ENCODE data around the gene LPP.

Gene LPP

DNA sequence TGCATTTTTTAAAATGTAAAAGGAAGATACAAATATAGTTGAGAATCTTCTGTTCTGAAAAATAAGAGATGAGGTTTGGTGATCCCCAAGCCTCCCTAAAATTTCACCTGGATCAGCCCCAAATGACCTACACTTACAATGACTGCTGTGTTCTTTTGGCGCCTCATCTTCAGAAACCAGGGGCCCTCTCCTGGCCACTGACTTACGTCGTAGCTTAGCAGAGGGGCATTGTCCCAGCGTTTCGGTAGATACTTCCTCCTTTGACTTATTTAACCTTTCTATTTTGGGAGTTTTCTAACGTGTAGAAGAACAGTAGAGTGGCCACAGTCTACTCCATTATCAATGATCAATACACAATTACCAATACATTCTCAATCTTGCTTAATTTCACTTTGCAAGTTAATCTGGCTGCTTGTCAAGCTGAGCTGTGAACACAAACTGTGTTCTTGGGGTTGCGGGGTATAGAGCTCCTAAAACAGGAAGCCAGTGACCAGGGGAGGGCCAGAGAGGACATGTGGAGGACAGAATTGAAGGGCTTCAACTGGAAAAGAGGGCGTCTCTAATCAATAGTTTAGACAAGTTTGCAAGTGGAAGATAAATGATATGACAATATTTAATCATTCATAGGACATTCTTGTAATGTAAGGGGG lies 419.5 kb downstream of the LPP start:
- peak in 1 of 2 donors; percentile 8 for DNase-seq

DNA sequence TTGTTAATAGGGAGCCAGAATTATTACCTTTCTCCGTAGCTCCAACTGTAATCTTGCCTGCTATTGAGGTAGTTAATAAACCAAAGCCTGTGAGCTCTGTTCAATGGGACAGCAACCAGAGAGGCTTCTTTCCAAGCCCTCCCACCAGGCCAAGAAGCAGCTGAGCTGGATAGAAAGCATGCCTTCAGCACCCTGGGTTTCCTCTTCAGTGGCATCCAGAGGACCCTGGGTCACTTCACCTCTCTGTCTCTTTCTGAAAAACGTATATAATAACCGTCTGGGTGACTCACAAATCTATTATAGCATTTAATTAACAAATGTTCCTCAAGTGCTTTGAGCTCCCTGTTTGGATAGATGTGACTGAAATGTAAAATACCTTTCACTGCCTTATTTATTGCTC lies 420.0 kb downstream of the LPP start:
- no peak for DNase-seq

DNA sequence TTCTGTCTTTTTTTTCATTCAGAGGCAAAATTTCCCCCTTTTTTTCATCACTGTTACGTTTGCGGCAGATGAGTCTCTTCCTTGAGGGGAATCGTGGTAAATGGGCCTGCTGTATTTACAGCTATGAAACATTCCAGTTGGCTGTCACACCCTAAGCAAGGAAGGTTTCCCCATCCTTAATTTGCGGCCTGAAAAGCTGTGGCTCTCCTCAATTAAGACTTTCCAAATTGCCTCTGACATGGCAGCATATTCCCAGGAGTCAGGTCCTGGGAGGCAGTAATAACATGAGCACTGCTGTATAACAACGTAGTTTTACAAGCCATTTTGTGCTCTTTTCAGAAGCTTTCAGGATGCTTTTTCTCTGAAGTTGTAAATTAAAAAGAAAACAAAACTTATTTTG lies 420.9 kb downstream of the LPP start:
- no peak for DNase-seq

DNA sequence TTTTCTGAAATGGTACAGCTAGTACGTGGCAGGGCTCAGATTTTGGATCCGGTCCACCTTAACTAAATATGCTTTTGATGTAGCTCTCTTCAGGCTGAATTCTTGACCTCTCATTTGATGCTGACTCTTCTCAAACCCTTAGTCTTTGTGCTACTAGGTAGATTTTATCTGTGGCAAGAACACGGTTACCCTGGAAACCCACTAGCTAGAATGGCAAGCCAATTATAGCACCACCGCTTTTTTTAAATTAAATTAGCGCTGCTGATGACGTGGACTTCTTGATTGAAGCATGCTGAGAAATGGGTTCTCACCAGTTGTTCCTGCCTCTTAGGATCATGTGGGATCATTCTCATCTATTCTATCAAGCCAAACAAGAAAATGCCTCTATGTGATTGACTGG lies 421.5 kb downstream of the LPP start:
- DNase-seq: no peak

DNA sequence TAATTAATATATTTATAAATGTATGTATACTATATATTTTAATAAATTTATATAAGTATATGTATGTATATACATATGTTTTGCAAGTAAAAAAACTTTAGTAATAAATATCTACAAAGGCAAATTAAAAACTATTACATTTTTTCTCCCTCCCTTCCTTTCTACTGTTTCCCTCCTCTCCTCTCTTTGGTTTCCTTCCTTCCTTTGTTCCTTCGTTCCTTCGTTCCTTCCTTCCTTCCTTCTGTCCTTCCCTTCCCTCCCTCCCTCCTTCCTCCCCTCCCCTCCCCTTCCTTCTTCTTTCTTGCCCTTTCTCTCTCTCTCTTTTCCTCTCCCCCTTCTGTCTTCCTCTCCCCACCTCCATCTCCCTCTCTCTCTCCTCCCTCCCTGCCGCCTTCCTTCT lies 423.6 kb downstream of the LPP start:
- no peak for DNase-seq

DNA sequence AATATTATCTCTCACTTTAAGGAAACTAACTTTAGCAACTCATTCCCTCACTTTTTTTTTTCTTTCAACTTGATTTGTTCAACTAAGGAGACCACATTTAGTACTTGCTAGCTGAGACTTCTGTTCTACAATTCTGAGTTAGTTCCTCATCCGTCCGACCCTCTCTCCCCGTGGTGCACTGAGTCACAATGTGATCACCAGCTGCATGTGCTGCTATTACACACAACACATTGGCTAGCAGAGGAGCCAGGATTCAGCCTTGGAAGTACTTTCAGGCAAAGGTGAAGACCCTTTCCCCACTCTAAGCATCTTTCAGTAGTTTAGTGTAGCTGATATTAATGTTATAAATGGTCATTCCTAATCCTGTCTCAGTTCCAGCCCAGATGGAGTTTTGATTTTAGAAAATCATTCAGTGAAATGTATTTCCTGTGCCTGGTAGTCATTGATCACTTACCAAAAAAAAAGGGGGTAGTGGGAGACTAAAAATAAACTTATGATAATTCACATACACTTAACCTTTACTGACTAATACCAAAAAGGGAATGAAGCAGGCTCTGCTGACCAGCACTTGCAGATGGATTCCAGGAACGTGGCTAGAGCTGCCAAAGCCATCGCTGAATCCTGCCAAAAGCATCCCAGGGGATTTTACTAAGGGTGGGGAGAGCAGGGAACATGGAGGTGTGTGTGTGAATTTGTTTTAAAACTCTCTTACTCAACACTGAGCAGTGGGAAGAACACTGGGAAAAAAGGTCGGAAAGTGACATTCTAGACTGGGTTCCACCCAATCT lies 424.8 kb downstream of the LPP start:
- DNase-seq: peak; percentile 6 to 7

DNA sequence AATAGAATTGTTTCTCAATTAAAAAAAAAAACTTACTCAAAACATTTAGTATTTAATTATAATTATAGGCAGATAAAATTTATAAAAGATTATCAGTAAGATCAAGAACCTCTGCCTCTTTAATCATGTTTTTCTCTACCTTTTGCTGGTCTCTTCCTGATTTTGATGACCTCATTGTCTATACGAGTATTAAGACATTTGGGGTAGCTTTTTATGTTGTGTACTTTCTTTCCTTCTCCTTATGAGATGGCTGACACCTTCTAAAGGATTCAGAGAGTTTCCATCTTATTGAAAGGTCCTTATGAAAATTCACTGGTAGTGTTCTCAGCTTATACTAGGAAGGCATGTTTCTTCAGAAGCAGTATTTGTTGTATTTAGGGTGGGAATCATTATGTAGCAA lies 426.3 kb downstream of the LPP start:
- no peak for DNase-seq

DNA sequence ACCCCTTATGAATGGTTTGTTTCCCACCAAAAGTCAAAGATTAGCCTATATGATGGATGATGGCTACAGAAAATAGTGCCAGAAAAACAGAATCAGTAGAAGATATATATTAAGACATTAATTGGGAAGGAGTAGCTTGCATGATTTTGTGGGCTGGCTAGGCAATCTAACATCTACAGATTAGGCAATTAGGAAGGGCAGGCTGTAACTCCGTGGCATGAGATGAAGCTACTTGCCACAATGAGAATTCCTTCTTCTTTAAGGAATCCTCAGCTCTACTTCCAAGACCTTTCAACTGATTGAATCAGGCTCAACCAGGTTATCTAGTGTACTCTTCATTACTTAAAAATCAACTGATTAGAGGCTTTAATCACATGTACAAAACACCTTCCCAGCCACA lies 426.7 kb downstream of the LPP start:
- DNase-seq: no peak

DNA sequence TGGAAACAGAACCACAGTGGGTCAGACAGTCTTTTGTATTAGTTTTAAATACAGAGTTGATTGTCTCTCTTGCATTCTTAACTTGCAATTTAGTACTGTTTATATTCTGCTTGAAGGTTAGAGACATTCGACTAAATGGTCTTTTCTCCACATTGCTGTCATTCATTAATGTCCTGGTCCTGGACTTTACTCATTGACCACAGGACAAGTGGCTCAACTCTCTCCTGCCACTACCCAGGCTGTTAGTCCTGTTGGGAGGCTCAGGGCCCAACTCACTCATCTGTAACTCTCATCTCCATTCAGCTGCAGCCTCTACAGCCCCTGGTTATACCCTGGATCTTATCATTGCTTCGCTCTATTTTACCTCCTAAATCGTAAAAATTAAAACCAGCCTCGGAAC lies 427.4 kb downstream of the LPP start:
- DNase-seq: no peak

DNA sequence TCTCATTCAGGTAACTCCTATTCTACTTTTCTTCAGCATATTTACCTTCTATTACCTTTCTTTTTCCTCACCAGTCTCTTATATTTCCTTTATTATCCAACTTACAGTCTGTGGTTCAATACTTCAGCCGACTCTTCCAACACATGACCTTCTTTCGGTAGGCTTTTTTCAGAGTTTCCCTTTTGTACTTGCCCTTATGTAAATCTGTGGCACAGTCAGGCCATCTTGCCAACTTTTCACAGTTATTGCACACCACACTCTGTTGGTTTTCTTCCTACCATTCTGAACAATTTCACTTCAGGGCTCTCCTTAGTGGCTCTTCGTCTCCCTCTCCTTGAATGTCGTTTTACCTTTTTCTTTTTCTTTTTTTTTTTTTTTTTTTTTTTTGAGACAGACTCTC lies 427.8 kb downstream of the LPP start:
- no peak for DNase-seq

DNA sequence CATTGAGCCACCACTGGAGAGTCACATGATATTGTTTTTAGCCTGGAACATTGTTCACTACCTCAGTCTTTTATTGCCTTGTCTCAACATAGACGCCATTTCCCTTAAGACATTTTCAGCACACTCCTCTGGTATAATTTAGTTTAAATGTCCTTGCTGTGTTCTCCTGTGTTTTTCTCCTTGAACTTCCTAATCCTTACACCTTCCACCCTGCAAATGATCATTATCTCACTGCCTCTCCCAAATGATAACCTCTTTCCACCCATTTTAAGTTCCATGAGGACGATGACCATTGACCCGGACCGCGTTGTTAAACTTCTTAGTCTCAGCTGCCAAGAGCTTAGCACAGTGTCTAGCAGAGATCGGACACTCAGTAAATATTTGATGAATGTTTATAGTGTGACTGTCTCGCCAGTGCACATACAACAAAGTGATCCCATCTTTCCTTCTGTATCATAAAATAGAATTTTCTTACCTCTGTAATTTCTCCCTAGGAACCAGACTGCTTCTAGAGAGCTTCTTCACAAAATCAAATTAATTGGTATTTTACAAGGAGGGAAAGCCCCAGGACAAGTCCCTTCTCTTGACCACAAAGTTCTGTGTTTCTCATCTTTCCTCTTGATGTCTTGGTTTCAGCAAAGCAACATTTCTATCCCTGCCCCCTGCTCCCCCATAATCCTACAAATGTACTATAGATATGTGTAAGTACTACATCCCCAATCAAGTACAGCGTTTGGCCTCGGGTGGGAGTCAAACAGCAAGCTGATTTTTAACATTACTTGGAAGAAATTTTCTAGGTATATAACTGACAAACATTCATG lies 429.6 kb downstream of the LPP start:
- DNase-seq: no peak

DNA sequence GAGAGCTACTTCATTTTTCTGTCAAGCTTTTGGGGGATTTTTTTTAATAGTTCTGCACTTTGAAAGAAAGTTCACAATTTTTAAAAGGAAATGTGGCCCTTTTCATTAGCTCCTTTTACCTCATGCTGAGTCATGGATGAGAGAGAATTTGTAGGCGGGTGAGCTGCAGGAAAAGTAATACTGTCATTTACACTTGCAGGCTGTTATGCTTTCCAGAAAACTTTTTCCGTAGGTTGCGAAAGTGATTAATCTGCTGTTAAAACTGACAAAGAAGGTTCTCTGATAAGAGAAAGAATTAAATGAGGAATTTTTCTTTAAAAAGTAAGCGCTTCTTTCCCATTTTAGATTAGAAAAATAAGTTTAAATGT lies 430.2 kb downstream of the LPP start:
- DNase-seq: no peak

DNA sequence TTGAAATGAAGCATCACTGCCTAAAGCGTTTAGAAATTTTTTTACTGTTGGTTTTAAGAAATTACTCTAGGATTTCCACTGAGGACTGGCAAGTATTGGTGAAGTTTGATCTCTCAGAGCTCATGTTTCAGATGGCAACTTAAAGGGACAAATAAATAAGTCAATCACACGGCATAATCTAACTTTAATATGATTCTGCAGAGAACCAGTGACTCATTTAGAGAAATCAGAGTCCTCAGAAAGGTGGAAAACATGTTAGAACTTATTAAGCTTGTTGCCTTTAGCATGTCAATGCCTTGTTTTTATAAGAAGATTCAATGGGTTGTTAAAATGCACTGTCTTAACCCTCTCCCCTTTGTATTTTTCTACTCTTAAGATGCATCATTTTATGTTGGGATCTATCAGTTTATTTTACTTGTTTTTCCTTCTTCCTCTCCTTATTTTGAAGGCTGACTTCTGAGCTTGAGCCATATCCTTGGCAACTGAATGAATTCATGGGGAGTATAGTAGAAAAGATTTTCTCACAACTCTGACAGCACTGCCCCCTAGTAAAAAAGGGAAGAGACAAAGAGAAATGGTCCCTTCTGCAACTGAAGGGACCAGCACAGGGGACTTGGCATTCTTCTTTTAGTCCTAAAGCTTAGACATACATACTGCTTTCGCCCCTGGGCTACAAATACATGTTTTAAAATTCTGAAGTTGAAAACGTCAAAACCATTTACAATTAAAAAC lies 431.2 kb downstream of the LPP start:
- DNase-seq: peak in 1 of 2 donors; percentile 28

DNA sequence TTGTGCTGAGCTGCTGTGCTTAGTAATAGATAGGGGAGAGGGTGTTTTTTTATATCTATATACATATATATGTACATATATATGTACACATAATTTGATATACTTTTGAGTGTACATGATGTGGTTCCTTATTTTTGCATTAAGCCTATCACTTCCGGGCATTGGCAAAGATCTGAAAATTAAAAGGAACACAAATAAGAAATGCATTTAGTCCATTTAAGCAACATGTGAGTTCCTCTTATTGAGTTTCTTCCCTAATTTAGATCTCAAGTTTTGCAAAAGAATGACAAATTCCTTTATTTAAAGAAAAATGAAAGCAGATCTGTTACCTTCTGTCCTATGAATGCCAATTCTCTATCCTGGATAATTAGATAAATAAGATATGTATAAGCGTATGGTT lies 435.1 kb downstream of the LPP start:
- no peak for DNase-seq

DNA sequence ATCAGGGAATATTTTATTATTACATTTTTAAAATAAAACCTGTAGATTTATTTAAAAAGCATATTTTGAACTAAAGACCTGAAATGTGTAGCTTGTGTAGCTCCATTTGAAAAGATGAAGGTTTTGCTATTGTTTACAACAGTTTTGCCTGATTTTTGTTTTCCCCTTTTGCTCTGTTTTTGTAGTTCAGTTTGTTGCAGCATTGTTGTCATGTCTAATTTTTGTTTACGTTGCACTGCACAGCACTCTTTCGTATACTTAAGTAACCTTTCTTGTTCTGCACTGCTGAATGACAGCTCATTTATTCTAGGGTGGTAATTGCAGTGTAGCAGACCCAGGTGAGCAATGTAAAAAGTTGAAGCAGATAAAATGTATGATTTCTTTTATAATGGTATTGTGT lies 435.8 kb downstream of the LPP start:
- no peak for DNase-seq

DNA sequence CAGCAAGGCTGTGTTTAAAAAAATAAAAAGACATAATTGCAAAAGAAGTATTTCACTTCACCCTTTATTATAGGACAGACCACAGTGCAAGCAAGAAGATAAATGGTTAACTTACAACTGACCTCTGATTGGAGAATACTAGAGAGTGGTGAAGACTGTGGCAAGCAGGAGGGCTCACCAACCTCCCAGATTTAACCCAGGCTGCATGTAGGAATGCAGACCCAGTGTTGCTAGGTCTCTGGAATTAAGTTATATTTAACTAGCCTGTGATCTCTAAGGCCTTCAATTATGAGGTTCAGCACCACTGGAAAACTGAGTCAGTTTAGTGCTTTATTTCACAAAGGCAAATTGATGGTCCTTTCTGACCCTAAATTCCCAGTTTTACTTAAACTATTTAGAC lies 436.6 kb downstream of the LPP start:
- no peak for DNase-seq

DNA sequence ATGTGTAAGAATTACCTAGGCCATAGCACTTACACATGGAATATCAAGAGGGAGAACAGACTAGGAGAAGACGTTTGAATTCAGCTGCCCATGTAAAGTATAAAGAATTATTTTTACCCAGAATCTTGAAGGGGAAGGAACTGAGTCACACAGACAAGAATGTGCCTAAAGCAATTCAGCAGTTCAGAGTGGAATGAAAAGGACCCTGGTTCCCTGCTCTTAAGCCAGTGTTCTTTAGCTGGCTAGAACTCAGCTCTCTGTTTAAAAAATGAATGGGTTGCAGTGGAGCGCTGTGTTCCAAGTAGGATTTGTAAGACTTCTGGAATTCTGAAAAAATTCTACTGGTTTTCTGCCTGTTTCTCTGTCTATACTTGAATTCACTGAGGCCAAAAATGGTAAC lies 440.2 kb downstream of the LPP start:
- DNase-seq: peak in 1 of 2 donors; percentile 70

DNA sequence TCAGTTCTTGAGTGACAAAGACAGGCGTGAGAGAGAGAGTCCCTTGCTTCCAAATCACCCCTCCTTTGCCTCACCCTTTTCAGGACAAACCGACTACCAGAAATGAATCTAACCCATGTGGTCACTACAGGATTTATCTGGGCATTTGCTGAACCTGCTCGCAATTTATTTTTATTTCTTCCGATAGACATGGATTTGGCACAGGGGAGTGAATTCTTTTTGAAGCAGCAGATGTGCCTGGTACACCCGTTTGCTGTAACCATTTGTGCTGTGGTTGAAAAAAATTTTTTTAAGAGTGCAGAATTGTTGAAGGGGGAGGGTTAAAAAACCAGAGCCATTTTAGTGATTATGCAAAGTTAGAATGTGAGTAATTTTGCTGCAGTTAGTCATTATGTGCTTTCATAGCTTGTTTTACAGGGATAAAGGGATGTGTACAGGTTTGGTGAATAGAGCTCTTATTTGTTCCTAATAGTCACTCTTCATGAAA lies 442.0 kb downstream of the LPP start:
- DNase-seq: no peak

DNA sequence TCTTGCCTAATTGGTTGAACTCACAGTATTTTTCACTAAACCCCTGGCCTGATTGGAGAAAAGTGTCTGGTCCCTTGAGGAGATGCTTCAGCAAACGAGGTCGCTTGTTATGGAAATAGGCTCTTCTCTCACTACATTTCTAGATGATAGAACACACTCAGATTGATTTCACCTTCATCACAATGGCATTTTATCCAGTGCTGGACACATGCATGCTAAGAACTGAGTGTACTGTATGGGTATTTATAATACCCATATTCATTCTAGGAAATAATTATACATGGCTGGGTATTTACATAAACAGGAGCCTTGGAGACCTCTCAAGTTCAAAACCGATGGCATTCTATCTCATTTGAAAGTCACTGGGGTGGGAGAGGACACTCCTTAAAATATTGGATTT lies 444.9 kb downstream of the LPP start:
- DNase-seq: no peak

DNA sequence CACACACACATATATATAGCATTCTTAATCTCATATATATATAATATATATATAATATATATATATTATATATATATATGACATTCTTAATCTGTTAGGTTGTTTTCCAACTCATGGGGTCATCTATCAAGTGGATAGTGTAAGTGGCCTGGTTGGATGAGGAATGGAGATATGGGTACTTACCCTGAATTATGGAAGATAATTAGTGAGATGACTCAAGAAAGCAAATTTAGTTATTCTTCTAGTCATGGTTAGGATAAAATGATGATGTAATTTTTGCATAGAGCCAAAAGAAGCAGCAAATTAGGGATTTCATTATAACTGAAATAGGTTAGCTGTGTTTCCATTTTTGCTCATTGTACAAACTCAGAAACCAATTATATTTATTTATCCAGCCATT lies 448.2 kb downstream of the LPP start:
- DNase-seq: no peak

DNA sequence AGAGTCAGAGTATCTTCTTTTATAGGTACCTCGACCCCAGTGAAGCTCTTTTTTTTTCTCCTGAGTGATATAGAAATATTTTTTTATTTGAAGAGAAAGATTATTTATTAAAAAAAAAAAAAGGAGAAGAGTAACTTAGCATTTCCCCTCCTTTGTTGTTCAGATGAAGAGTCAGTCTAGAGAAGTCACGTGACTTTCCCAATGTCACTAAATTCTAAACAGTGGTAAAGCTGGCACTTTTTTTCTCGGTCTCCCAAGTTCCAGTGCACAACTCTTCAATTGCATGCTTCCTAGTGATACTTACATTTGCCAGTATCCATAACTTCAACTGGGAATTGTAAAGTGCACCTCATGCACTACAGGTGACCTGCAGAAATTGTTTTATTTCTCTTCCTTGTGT lies 448.7 kb downstream of the LPP start:
- no peak for DNase-seq

DNA sequence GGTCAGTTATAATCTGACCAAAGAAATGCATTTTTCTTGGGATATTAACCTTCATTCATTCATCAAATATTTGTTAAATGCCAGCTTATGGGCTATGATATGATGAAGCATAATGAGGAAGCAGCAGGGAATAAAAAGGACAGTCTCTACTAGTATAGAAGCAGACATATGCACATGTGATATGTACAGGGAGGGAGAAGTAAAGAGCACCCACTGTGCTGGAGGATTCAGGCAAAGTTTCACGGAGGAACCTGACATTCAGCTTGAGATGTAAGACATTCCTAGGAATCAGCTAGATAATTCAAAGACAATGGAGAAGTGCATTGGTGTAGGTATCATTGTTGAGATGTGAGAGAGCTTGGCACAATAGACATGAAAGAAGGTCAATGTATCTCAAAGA lies 450.7 kb downstream of the LPP start:
- no peak for DNase-seq

DNA sequence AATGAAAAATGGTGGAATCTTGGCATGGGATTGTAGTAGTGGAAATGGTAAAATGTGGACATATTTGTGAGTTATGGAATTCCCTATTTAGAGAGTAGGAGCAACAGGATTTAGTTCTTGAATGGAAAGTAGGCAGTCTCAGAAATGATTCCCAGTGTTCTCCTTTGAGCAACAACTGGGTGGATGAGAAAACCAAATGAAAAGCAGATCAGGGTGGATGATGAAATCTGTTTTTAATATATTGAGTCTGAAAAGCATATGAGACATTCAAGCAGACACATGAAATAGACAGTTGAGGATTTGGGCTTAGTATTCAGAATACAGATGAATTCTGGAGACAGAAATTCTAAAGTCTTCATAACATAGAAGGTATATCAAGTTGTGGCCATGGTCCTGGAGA lies 451.3 kb downstream of the LPP start:
- DNase-seq: no peak
